Esophagus (tissue), 2 donors: ENCODE measurements around the gene CRK. TPM values are rescaled to one million over a fixed set of nuclear protein-coding genes. Genes with fewer than 3 reads are reported as not detected.
A peak's percentile ranks its signal among the peaks of the same experiment; 100 is the strongest.

Experiments used
- H3K27ac ChIP-seq, 2 donors: one replicate each; pipeline ENCODE4 v1.5.1; 2013; ENCODE audit warnings: low read depth in 2 of 2, mild to moderate bottlenecking in 2 of 2, inconsistent platforms in 1 of 2, low read length in 1 of 2, moderate library complexity in 1 of 2
- H3K27me3 ChIP-seq, 2 donors: one replicate each; pipeline ENCODE4 v1.6.1; 2013; ENCODE audit warnings: low read length in 2 of 2, control low read depth in 1 of 2, mild to moderate bottlenecking in 1 of 2; ENCODE audit not compliant: insufficient read depth in 2 of 2, control insufficient read depth in 1 of 2
- H3K36me3 ChIP-seq, 2 donors: one replicate each; pipeline ENCODE4 v1.6.1; 2013; ENCODE audit warnings: low read length in 1 of 2; ENCODE audit not compliant: control insufficient read depth in 2 of 2, insufficient read depth in 2 of 2
- H3K4me1 ChIP-seq, 2 donors: one replicate each; pipeline ENCODE4 v1.6.1; 2013; ENCODE audit warnings: low read length in 1 of 2; ENCODE audit not compliant: control insufficient read depth in 2 of 2, insufficient read depth in 2 of 2
- H3K4me3 ChIP-seq, 2 donors: one replicate each; pipeline ENCODE4 v1.5.1; 2013; ENCODE audit warnings: low read length in 2 of 2, mild to moderate bottlenecking in 2 of 2, low read depth in 1 of 2, moderate library complexity in 1 of 2
- H3K9me3 ChIP-seq, 2 donors: one replicate each; pipeline ENCODE4 v1.6.1; 2013; ENCODE audit warnings: mild to moderate bottlenecking in 2 of 2, low read depth in 1 of 2, low read length in 1 of 2, moderate library complexity in 1 of 2; ENCODE audit not compliant: control insufficient read depth in 2 of 2, insufficient read depth in 1 of 2
- WGBS, 2 donors: extraction: QIAGEN DNeasy Blood & Tissue Kit; methylation state at CpG; one replicate each; pipeline ENCODE4 v1.1.7; 2013; 5-methylcytosine and 5-hydroxymethylcytosine counted together
- polyA plus RNA-seq, 2 donors: library from polyadenylated mRNA; stranded (reverse); fragments of 200-250 nt; gene quantifications; one replicate each; pipeline ENCODE4 v1.2.3, GENCODE V29; 2013
- donor health status: healthy with polysubstance abuse.
- donor health status: Bipolar disorder and iron deficiency.

The CRK gene
- polyA plus RNA-seq, 2 donors = 17.8 to 23.8 TPM

- no peak overlapping the region for H3K4me3 ChIP-seq
- no peaks in the 10 kb centered on the region for H3K27me3 ChIP-seq
- peaks cover 15 to 62% of the 10 kb centered on the region in 2 donors for H3K36me3 ChIP-seq
- WGBS, 2 donors = 82 to 86% methylated on average over 30 to 33 of the region's 33 CpGs
- H3K9me3 ChIP-seq = no peaks in the 10 kb centered on the region
- H3K4me1 ChIP-seq = peaks cover 0 to 2% of the 10 kb centered on the region in 2 donors
- no peak overlapping the region for H3K27ac ChIP-seq
These were observed 14.2 kb upstream of the CRK start for GRCh38 chr17:1470071-1470754.

- Histone ChIP-seq H3K27me3 (no peaks in the 10 kb centered on the region), H3K9me3 (no peaks in the 10 kb centered on the region), H3K36me3 (peaks cover 15 to 60% of the 10 kb centered on the region in 2 donors), H3K4me3 (no peak overlapping the region), H3K27ac (no peak overlapping the region), H3K4me1 (peaks cover 0 to 2% of the 10 kb centered on the region in 2 donors)
- 82 to 83% methylated on average over 28 of the region's 28 CpGs for WGBS, 2 donors
These were observed 13.3 kb upstream of the CRK start for GRCh38 chr17:1469231-1469852.

- WGBS, 2 donors = 76% methylated on average over 21 of the region's 21 CpGs
- peaks cover 15 to 55% of the 10 kb centered on the region in 2 donors for H3K36me3 ChIP-seq
- H3K4me1 ChIP-seq = peaks cover 0 to 2% of the 10 kb centered on the region in 2 donors
- no peaks in the 10 kb centered on the region for H3K9me3 ChIP-seq
- no peak overlapping the region for H3K27ac ChIP-seq
- no peak overlapping the region for H3K4me3 ChIP-seq
- H3K27me3 ChIP-seq = no peaks in the 10 kb centered on the region
These were observed 12.0 kb upstream of the CRK start for GRCh38 chr17:1467898-1468492.

GRCh38 chr17:1467258-1467657, 11.2 kb upstream of the CRK start:
- H3K36me3 ChIP-seq = peaks cover 15 to 55% of the 10 kb centered on the region in 2 donors
- H3K27ac ChIP-seq = no peak overlapping the region
- no peak overlapping the region for H3K4me3 ChIP-seq
- no peaks in the 10 kb centered on the region for H3K9me3 ChIP-seq
- H3K4me1 ChIP-seq = peaks cover 0 to 2% of the 10 kb centered on the region in 2 donors
- H3K27me3 ChIP-seq = no peaks in the 10 kb centered on the region
- 93 to 99% methylated on average over 11 to 16 of the region's 16 CpGs for WGBS, 2 donors

- H3K36me3 ChIP-seq = peaks cover 15 to 34% of the 10 kb centered on the region in 2 donors
These were observed 8.2 kb upstream of the CRK start for GRCh38 chr17:1464186-1464585.

GRCh38 chr17:1462164-1463112, 6.4 kb upstream of the CRK start:
- 70 to 79% methylated on average over 33 of the region's 33 CpGs for WGBS, 2 donors
- no peaks in the 10 kb centered on the region for H3K9me3 ChIP-seq
- H3K27me3 ChIP-seq = no peaks in the 10 kb centered on the region
- H3K4me1 ChIP-seq = no peaks in the 10 kb centered on the region
- H3K4me3 ChIP-seq = no peak overlapping the region
- H3K36me3 ChIP-seq = peaks cover 6 to 20% of the 10 kb centered on the region in 2 donors
- H3K27ac ChIP-seq = no peak overlapping the region

More at GRCh38 chr17:1464186-1464585, 8.2 kb upstream of the CRK start:
- H3K4me3 ChIP-seq = no peak overlapping the region
- H3K9me3 ChIP-seq = no peaks in the 10 kb centered on the region
- 81 to 89% methylated on average over 8 of the region's 8 CpGs for WGBS, 2 donors
- H3K27ac ChIP-seq = no peak overlapping the region
- H3K27me3 ChIP-seq = no peaks in the 10 kb centered on the region
- H3K4me1 ChIP-seq = no peaks in the 10 kb centered on the region

GRCh38 chr17:1461198-1461944, 5.3 kb upstream of the CRK start:
- Histone ChIP-seq H3K27ac (no peak overlapping the region), H3K4me3 (no peak overlapping the region), H3K4me1 (no peaks in the 10 kb centered on the region), H3K9me3 (no peaks in the 10 kb centered on the region), H3K36me3 (peaks cover 0 to 14% of the 10 kb centered on the region in 2 donors), H3K27me3 (no peaks in the 10 kb centered on the region)
- WGBS, 2 donors = 86 to 90% methylated on average over 18 of the region's 18 CpGs

GRCh38 chr17:1460233-1460632, 4.2 kb upstream of the CRK start:
- H3K9me3 ChIP-seq = no peaks in the 10 kb centered on the region
- peaks cover 0 to 9% of the 10 kb centered on the region in 2 donors for H3K36me3 ChIP-seq
- no peak overlapping the region for H3K4me3 ChIP-seq
- H3K4me1 ChIP-seq = no peaks in the 10 kb centered on the region
- no peaks in the 10 kb centered on the region for H3K27me3 ChIP-seq
- 16 to 18% methylated on average over 6 of the region's 6 CpGs for WGBS, 2 donors
- peak overlapping the region in 1 of 2 donors; percentile 50 for H3K27ac ChIP-seq
